ENCODE measurements around the gene STARD3. TPM values are rescaled to one million over a fixed set of nuclear protein-coding genes. Genes with fewer than 3 reads are reported as not detected.

The STARD3 gene
- total RNA-seq, 2 experiments from 2014 or later: 96.3 to 96.5 TPM

GRCh38 chr17:39658760-39659159, 21.8 kb downstream of the STARD3 start:
- H3K4me3 Mint-ChIP-seq: peak overlapping the region; percentile 19
- POLR2A ChIA-PET: no interaction called here
- H3K36me3 Mint-ChIP-seq: peaks cover 5% of the 10 kb centered on the region
- no peak for DNase-seq
- H3K27ac Mint-ChIP-seq: no peak overlapping the region
- peaks cover 18% of the 10 kb centered on the region for H3K4me1 Mint-ChIP-seq
- H3K9me3 Mint-ChIP-seq: no peaks in the 10 kb centered on the region
- ATAC-seq (ENCODE audit: low read depth): no peak
- H3K27me3 Mint-ChIP-seq: no peaks in the 10 kb centered on the region

- ATAC-seq (ENCODE audit: low read depth): no peak
- Mint-ChIP-seq H3K9me3 (no peaks in the 10 kb centered on the region), H3K36me3 (peaks cover 5% of the 10 kb centered on the region), H3K27ac (peak overlapping the region; percentile 80), H3K4me1 (peaks cover 15% of the 10 kb centered on the region), H3K4me3 (peak overlapping the region; percentile 32), H3K27me3 (no peaks in the 10 kb centered on the region)
- DNase-seq: no peak
- POLR2A ChIA-PET: no interaction called here
These were observed 22.5 kb downstream of the STARD3 start for GRCh38 chr17:39659279-39660010.

GRCh38 chr17:39660011-39660360, 23.0 kb downstream of the STARD3 start:
- H3K4me3 Mint-ChIP-seq: no peak overlapping the region
- POLR2A ChIA-PET: no interaction called here
- ATAC-seq (ENCODE audit: low read depth): no peak

GRCh38 chr17:39660397-39661385, 23.7 kb downstream of the STARD3 start:
- ATAC-seq (ENCODE audit: low read depth) (no peak), DNase-seq (no peak)
- Mint-ChIP-seq H3K36me3 (peaks cover 3% of the 10 kb centered on the region), H3K4me3 (no peak overlapping the region), H3K27ac (peak overlapping the region; percentile 31), H3K9me3 (no peaks in the 10 kb centered on the region), H3K4me1 (peaks cover 10% of the 10 kb centered on the region), H3K27me3 (no peaks in the 10 kb centered on the region)
- POLR2A ChIA-PET: no interaction called here

More at GRCh38 chr17:39660011-39660360, 23.0 kb downstream of the STARD3 start:
- H3K27me3 Mint-ChIP-seq: no peaks in the 10 kb centered on the region
- H3K4me1 Mint-ChIP-seq: peaks cover 11% of the 10 kb centered on the region
- peak overlapping the region; percentile 80 for H3K27ac Mint-ChIP-seq
- H3K9me3 Mint-ChIP-seq: no peaks in the 10 kb centered on the region
- no peak for DNase-seq
- H3K36me3 Mint-ChIP-seq: peaks cover 5% of the 10 kb centered on the region

- no peak for ATAC-seq (ENCODE audit: low read depth)
- Mint-ChIP-seq H3K9me3 (no peaks in the 10 kb centered on the region), H3K4me1 (peaks cover 10% of the 10 kb centered on the region), H3K27me3 (peaks cover 4% of the 10 kb centered on the region), H3K36me3 (peaks cover 3% of the 10 kb centered on the region), H3K27ac (no peak overlapping the region), H3K4me3 (no peak overlapping the region)
- POLR2A ChIA-PET: no interaction called here
- no peak for DNase-seq
These were observed 25.0 kb downstream of the STARD3 start for GRCh38 chr17:39661744-39662541.

GRCh38 chr17:39662551-39663339, 25.8 kb downstream of the STARD3 start:
- no peak overlapping the region for H3K4me3 Mint-ChIP-seq
- POLR2A ChIA-PET: no interaction called here
- no peaks in the 10 kb centered on the region for H3K9me3 Mint-ChIP-seq
- no peak overlapping the region for H3K27ac Mint-ChIP-seq
- no peak for ATAC-seq (ENCODE audit: low read depth)
- H3K27me3 Mint-ChIP-seq: peaks cover 7% of the 10 kb centered on the region
- no peak for DNase-seq
- H3K4me1 Mint-ChIP-seq: peaks cover 10% of the 10 kb centered on the region
- peaks cover 3% of the 10 kb centered on the region for H3K36me3 Mint-ChIP-seq

GRCh38 chr17:39663340-39663687, 26.4 kb downstream of the STARD3 start:
- no peaks in the 10 kb centered on the region for H3K9me3 Mint-ChIP-seq
- H3K4me3 Mint-ChIP-seq: no peak overlapping the region
- peaks cover 11% of the 10 kb centered on the region for H3K27me3 Mint-ChIP-seq
- H3K36me3 Mint-ChIP-seq: peaks cover 3% of the 10 kb centered on the region
- H3K27ac Mint-ChIP-seq: no peak overlapping the region
- DNase-seq: no peak
- POLR2A ChIA-PET: no interaction called here
- H3K4me1 Mint-ChIP-seq: peaks cover 7% of the 10 kb centered on the region
- ATAC-seq (ENCODE audit: low read depth): no peak

- H3K4me3 Mint-ChIP-seq: no peak overlapping the region
- peaks cover 3% of the 10 kb centered on the region for H3K36me3 Mint-ChIP-seq
- POLR2A ChIA-PET: no interaction called here
- no peak for ATAC-seq (ENCODE audit: low read depth)
- peaks cover 11% of the 10 kb centered on the region for H3K4me1 Mint-ChIP-seq
- no peak for DNase-seq
- no peaks in the 10 kb centered on the region for H3K9me3 Mint-ChIP-seq
- H3K27me3 Mint-ChIP-seq: peaks cover 15% of the 10 kb centered on the region
- no peak overlapping the region for H3K27ac Mint-ChIP-seq
These were observed 27.0 kb downstream of the STARD3 start for GRCh38 chr17:39663688-39664580.

- POLR2A ChIA-PET: no interaction called here
- no peak within 1 kb of the TSS for H3K4me3 Mint-ChIP-seq
- DNase-seq: no peak
- H3K36me3 Mint-ChIP-seq: no peaks in the 10 kb centered on the region
- H3K9me3 Mint-ChIP-seq: no peaks in the 10 kb centered on the region
- peaks cover 17% of the 10 kb centered on the region for H3K27me3 Mint-ChIP-seq
- ATAC-seq (ENCODE audit: low read depth): no peak
- H3K27ac Mint-ChIP-seq: no peak within 1 kb of the TSS
- H3K4me1 Mint-ChIP-seq: peaks cover 9% of the 10 kb centered on the region
These were observed 27.9 kb downstream of the STARD3 start, which contains the start of gene TCAP for GRCh38 chr17:39664581-39665561. TCAP (plus strand) TSS chr17:39665349; CDS start chr17:39665360, 11 bp downstream.

GRCh38 chr17:39665642-39666224, 28.8 kb downstream of the STARD3 start:
- no peak for DNase-seq
- Mint-ChIP-seq H3K27me3 (peaks cover 19% of the 10 kb centered on the region), H3K4me1 (peaks cover 7% of the 10 kb centered on the region), H3K36me3 (no peaks in the 10 kb centered on the region), H3K9me3 (no peaks in the 10 kb centered on the region), H3K4me3 (no peak overlapping the region), H3K27ac (no peak overlapping the region)
- peak; percentile 13 for ATAC-seq (ENCODE audit: low read depth)
- POLR2A ChIA-PET: interaction anchor here (1.0 kb wide), 1 partner anchor 10 kb away, joined by 3 read pairs; no protein-coding TSS in a partner anchor

GRCh38 chr17:39666231-39666600, 29.3 kb downstream of the STARD3 start:
- DNase-seq: no peak
- Mint-ChIP-seq H3K27me3 (peaks cover 21% of the 10 kb centered on the region), H3K36me3 (no peaks in the 10 kb centered on the region), H3K9me3 (no peaks in the 10 kb centered on the region), H3K4me1 (peaks cover 7% of the 10 kb centered on the region), H3K27ac (no peak overlapping the region), H3K4me3 (no peak overlapping the region)
- POLR2A ChIA-PET: interaction anchor here (1.0 kb wide), 1 partner anchor 10 kb away, joined by 3 read pairs; no protein-coding TSS in a partner anchor
- no peak for ATAC-seq (ENCODE audit: low read depth)
